Heart left ventricle (tissue), 13 donors: ENCODE measurements around the gene CASZ1.

Source experiments
- POLR2A ChIP-seq, 2 donors: fragments of 450-650 bp; IDR thresholded peaks; one replicate each; pipeline ENCODE4 v1.6.1; 2017; ENCODE audit warnings: antibody characterized with exemption in 2 of 2, mild to moderate bottlenecking in 2 of 2, moderate library complexity in 2 of 2
- TF ChIP-seq, protein P1 (sequence below), 12 donors: fragments of 200-600 bp; sonication (generic) in 4 of 12; IDR thresholded peaks; one replicate each; pipeline versions ENCODE4 v1.5.0 to v1.8.0; 2018 to 2022; ENCODE audit warnings: antibody characterized with exemption in 12 of 12, mild to moderate bottlenecking in 5 of 12
- donor health status: ischemic (EF 13 %, LVEDD 7.1; RV severe dilation, severe dysfunction).
- donor health status: DM: no; HTN: yes; CAD: no.
- donor health status: DM: no; HTN: no; CAD: no.
- donor health status: ischemic (EF 25% LVEDD 6.9; RV normal size, moderate dysfunction).
- donor health status: ischemic (EF 25% LVEDD 5.7; RV mildly dilated, moderate dysfunction).
- donor health status: ischemic (EF 35%, LVEDD 5.7; RV mildly dilated, moderate dysfunction).
- donor health status: nonischemic (EF 11% LVEDD 7.7; RV severe dilation, severe dysfunction).
- donor health status: DM: yes; HTN: yes; CAD: no.
- donor health status: PGD.
- donor health status: ischemic (EF 29% LVEDD 5.4; RV normal size, mild dysfunction).
- donor health status: nonischemic (EF 23%, LVEDD 6.1; RV moderate dilation, normal function).

DNA sequence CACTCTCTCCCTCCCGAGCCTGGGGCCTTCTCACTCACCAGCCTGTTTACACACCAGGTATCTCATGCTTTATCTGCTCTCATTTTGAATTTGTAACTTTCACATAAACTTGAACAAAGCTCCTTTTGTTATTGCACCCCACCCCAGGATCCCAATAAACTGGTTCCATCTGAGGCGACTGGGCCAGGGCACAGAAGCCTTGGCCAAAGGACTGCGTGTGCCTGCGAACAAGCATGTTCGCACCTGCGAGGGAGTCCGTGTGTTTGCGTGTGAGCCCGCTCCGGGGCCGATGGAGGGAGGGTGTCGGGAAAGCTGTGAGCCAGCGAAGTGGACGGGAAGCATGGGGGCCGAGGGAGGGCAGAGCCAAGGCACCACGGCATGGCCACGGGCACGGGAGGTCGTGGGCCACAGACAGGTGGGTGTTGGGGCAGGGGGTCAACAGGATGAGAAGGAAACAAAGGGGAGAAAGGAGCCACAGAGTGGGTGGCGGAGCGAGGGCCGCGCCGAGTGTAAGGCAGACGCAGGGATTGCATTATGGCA, 98.8 kb downstream of the CASZ1 start:
- TF ChIP-seq, protein P1, sequence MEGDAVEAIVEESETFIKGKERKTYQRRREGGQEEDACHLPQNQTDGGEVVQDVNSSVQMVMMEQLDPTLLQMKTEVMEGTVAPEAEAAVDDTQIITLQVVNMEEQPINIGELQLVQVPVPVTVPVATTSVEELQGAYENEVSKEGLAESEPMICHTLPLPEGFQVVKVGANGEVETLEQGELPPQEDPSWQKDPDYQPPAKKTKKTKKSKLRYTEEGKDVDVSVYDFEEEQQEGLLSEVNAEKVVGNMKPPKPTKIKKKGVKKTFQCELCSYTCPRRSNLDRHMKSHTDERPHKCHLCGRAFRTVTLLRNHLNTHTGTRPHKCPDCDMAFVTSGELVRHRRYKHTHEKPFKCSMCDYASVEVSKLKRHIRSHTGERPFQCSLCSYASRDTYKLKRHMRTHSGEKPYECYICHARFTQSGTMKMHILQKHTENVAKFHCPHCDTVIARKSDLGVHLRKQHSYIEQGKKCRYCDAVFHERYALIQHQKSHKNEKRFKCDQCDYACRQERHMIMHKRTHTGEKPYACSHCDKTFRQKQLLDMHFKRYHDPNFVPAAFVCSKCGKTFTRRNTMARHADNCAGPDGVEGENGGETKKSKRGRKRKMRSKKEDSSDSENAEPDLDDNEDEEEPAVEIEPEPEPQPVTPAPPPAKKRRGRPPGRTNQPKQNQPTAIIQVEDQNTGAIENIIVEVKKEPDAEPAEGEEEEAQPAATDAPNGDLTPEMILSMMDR (IDR thresholded peaks at IDR 0.05) = no peak
- no peak for TF ChIP-seq POLR2A (IDR thresholded peaks at IDR 0.05)
